GM12878 (cell line): Measurements from ENCODE around the gene RABL6. TPM values are rescaled to one million over a fixed set of nuclear protein-coding genes. Genes with fewer than 3 reads are reported as not detected.

Experiments
- ATF2 ChIP-seq: IDR thresholded peaks from 2 replicates; pipeline ENCODE4 v1.6.1; 2012; ENCODE audit warnings: low read length, inconsistent platforms
- ATF3 ChIP-seq: IDR thresholded peaks from 2 replicates; pipeline ENCODE4 v1.6.1; 2011; ENCODE audit warnings: low read depth, mild to moderate bottlenecking, low read length, moderate library complexity, borderline replicate concordance; ENCODE audit errors: extremely low read depth
- BMI1 ChIP-seq: fragments of 450-650 bp; IDR thresholded peaks from 2 replicates; pipeline ENCODE4 v1.6.1; 2016; ENCODE audit warnings: mild to moderate bottlenecking, moderate library complexity, borderline replicate concordance
- EED ChIP-seq: sonication (generic); IDR thresholded peaks from 2 replicates; pipeline ENCODE4 v1.6.1; 2016; ENCODE audit warnings: antibody characterized with exemption, low read depth
- ETV6 ChIP-seq, 2 experiments: fragments of 450-650 bp in 1 of 2; IDR thresholded peaks in 1 of 2; conservative IDR thresholded peaks in 1 of 2; 2 replicates each; pipeline ENCODE4 v1.6.1; 2014; ENCODE audit warnings: antibody characterized with exemption in 1 of 2, borderline replicate concordance in 1 of 2, low read depth in 1 of 2, mild to moderate bottlenecking in 1 of 2, moderate library complexity in 1 of 2
- EZH2 ChIP-seq: IDR thresholded peaks from 2 replicates; pipeline ENCODE4 v1.6.1; 2012; ENCODE audit warnings: low read depth, mild to moderate bottlenecking, control low read depth, inconsistent platforms, low read length, borderline replicate concordance; ENCODE audit not compliant: control insufficient read depth
- POLR2AphosphoS2 ChIP-seq: IDR thresholded peaks from 2 replicates; pipeline ENCODE4 v1.6.1; 2011; ENCODE audit warnings: low read depth, mild to moderate bottlenecking, low read length, improper control_type of control experiment, moderate library complexity
- RELA ChIP-seq: fragments of 450-650 bp; IDR thresholded peaks from 2 replicates; pipeline ENCODE4 v1.8.0; 2014; ENCODE audit warnings: borderline replicate concordance; ENCODE audit not compliant: partially characterized antibody
- SKIL ChIP-seq: fragments of 450-650 bp; IDR thresholded peaks from 2 replicates; pipeline ENCODE4 v1.6.1; 2017; ENCODE audit warnings: mild to moderate bottlenecking, low read depth, inconsistent platforms; ENCODE audit not compliant: poor library complexity, severe bottlenecking
- SMAD1 ChIP-seq: fragments of 450-650 bp; IDR thresholded peaks from 2 replicates; pipeline ENCODE4 v1.6.1; 2018; ENCODE audit warnings: mild to moderate bottlenecking, low read depth; ENCODE audit not compliant: partially characterized antibody
- SREBF2 ChIP-seq: IDR thresholded peaks from 2 replicates; pipeline ENCODE4 v1.6.1; 2012; ENCODE audit warnings: mild to moderate bottlenecking, low read length
- STAT1 ChIP-seq: fragments of 450-650 bp; conservative IDR thresholded peaks from 2 replicates; pipeline ENCODE4 v1.6.1; 2014; ENCODE audit warnings: antibody characterized with exemption, mild to moderate bottlenecking
- WRNIP1 ChIP-seq: IDR thresholded peaks from 2 replicates; pipeline ENCODE4 v1.6.1; 2011; ENCODE audit warnings: low read depth, low read length, improper control_type of control experiment, borderline replicate concordance
- YBX1 ChIP-seq: fragments of 450-650 bp; IDR thresholded peaks from 2 replicates; pipeline ENCODE4 v1.6.1; 2016; ENCODE audit warnings: antibody characterized with exemption
- ZNF207 ChIP-seq: fragments of 450-650 bp; IDR thresholded peaks from 2 replicates; pipeline ENCODE4 v1.6.1; 2014; ENCODE audit warnings: antibody characterized with exemption, mild to moderate bottlenecking, borderline replicate concordance
- ZNF24 ChIP-seq: fragments of 450-650 bp; IDR thresholded peaks from 2 replicates; pipeline ENCODE4 v1.6.1; 2017; ENCODE audit warnings: antibody characterized with exemption, mild to moderate bottlenecking
- polyA plus RNA-seq, 11 experiments: library from polyadenylated mRNA; depleted of rRNA in 4 of 11; unstranded in 6 of 11; stranded (reverse) in 5 of 11; fragments of >200 nt; fragmentation: Nextera tagmentation in 4 of 11; fragmentation: Illumina TruSeq in 1 of 11; extraction: Ambion mirVana in 4 of 11; extraction: Trizol in 1 of 11; gene quantifications; 1 replicate in 1 of 11; 2 replicates in 10 of 11; pipeline versions ENCODE4 v1.2.1 to v1.2.3, GENCODE V29; 2011 to 2016; ENCODE audit warnings: inconsistent platforms in 2 of 11, missing spikeins in 2 of 11, low read depth in 1 of 11
- total RNA-seq, 4 experiments: library from RNA; depleted of rRNA in 3 of 4; stranded (reverse); fragments of >200 nt in 3 of 4; fragmentation: Illumina TruSeq in 1 of 4; extraction: Trizol in 1 of 4; gene quantifications; 2 replicates each; pipeline versions ENCODE4 v1.2.1 to v1.2.3, GENCODE V29; 2013 to 2021
- TF ChIP-seq, protein P1 (sequence below): fragments of 450-650 bp; formaldehyde crosslinking; IDR thresholded peaks from 2 replicates; pipeline ENCODE4 v1.4.0; 2022; ENCODE audit warnings: mild to moderate bottlenecking, moderate library complexity
- TF ChIP-seq, protein P2 (sequence below): fragments of 450-650 bp; IDR thresholded peaks from 2 replicates; pipeline ENCODE4 v1.6.1; 2017; ENCODE audit warnings: mild to moderate bottlenecking, moderate library complexity

The RABL6 gene
- total and polyA plus RNA-seq, 10 of the 15 experiments (the other 5 are each of a cell fraction or from before 2014, with no cell fraction given), result 1.4 to 134 (median 42.7) TPM

- TF ChIP-seq ZNF207 (0 out of 2 replicates have a peak, but pooled peaks have one; percentile 23), RELA (peak; percentile 48), SMAD1 (no peak), POLR2AphosphoS2 (peak; percentile 77), EED (no peak), ETV6 (conservative IDR thresholded peaks at IDR 0.05 in 1 of 2, IDR thresholded peaks at IDR 0.05 in 1 of 2; ENCODE audit: borderline replicate concordance in 1 of 2, low read depth in 1 of 2) (no peak), ATF3 (no peak), EZH2 (no peak), SKIL (no peak), WRNIP1 (no peak), ZNF24 (0 out of 2 replicates have a peak, but pooled peaks have one; percentile 9), ATF2 (no peak), YBX1 (no peak), STAT1 (no peak), SREBF2 (no peak), BMI1 (no peak)
- TF ChIP-seq, protein P1, sequence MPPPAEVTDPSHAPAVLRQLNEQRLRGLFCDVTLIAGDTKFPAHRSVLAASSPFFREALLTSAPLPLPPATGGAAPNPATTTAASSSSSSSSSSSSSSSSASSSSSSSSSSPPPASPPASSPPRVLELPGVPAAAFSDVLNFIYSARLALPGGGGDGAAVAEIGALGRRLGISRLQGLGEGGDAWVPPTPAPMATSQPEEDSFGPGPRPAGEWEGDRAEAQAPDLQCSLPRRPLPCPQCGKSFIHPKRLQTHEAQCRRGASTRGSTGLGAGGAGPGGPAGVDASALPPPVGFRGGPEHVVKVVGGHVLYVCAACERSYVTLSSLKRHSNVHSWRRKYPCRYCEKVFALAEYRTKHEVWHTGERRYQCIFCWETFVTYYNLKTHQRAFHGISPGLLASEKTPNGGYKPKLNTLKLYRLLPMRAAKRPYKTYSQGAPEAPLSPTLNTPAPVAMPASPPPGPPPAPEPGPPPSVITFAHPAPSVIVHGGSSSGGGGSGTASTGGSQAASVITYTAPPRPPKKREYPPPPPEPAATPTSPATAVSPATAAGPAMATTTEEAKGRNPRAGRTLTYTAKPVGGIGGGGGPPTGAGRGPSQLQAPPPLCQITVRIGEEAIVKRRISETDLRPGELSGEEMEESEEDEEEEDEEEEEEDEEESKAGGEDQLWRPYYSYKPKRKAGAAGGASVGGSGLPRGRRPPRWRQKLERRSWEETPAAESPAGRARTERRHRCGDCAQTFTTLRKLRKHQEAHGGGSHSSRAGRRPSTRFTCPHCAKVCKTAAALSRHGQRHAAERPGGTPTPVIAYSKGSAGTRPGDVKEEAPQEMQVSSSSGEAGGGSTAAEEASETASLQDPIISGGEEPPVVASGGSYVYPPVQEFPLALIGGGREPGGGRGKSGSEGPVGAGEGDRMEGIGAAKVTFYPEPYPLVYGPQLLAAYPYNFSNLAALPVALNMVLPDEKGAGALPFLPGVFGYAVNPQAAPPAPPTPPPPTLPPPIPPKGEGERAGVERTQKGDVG (CRISPR knock-in tag), result no peak
- TF ChIP-seq, protein P2, sequence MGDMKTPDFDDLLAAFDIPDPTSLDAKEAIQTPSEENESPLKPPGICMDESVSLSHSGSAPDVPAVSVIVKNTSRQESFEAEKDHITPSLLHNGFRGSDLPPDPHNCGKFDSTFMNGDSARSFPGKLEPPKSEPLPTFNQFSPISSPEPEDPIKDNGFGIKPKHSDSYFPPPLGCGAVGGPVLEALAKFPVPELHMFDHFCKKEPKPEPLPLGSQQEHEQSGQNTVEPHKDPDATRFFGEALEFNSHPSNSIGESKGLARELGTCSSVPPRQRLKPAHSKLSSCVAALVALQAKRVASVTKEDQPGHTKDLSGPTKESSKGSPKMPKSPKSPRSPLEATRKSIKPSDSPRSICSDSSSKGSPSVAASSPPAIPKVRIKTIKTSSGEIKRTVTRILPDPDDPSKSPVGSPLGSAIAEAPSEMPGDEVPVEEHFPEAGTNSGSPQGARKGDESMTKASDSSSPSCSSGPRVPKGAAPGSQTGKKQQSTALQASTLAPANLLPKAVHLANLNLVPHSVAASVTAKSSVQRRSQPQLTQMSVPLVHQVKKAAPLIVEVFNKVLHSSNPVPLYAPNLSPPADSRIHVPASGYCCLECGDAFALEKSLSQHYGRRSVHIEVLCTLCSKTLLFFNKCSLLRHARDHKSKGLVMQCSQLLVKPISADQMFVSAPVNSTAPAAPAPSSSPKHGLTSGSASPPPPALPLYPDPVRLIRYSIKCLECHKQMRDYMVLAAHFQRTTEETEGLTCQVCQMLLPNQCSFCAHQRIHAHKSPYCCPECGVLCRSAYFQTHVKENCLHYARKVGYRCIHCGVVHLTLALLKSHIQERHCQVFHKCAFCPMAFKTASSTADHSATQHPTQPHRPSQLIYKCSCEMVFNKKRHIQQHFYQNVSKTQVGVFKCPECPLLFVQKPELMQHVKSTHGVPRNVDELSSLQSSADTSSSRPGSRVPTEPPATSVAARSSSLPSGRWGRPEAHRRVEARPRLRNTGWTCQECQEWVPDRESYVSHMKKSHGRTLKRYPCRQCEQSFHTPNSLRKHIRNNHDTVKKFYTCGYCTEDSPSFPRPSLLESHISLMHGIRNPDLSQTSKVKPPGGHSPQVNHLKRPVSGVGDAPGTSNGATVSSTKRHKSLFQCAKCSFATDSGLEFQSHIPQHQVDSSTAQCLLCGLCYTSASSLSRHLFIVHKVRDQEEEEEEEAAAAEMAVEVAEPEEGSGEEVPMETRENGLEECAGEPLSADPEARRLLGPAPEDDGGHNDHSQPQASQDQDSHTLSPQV, result no peak
Observed at GRCh38 chr9:136885950-136886578, 78.3 kb downstream of the RABL6 start, which contains the start of gene TRAF2 (continued).
